Measurements from ENCODE around the gene THPO.

- TF ChIP-seq CTCF (conservative IDR thresholded peaks at IDR 0.05), result no peak
- no peak for TF ChIP-seq ZFX (IDR thresholded peaks at IDR 0.05)
Observed at GRCh38 chr3:184333700-184334099, 44.3 kb downstream of the THPO start.
